Stimulated activated CD4-positive, alpha-beta T cell treated with anti-CD3 and anti-CD28 coated beads, Interleukin-4, amount 100 ng/mL, for 1 hour (primary cell): ENCODE data around the gene EGR2.

Source experiments
- DNase-seq: peaks from one replicate; pipeline ENCODE4 v3.0.0-alpha.2; 2020

Gene EGR2

GRCh38 chr10:62817766-62818425 lies 1.7 kb upstream of the EGR2 start:
- DNase-seq = peak; percentile 74

GRCh38 chr10:62817121-62817765 lies 1.1 kb upstream of the EGR2 start:
- DNase-seq = peak; percentile 67

GRCh38 chr10:62816076-62816330 lies 163 bp downstream of the EGR2 start:
- DNase-seq = no peak

- peak; percentile 48 for DNase-seq
These were observed 638 bp downstream of the EGR2 start for GRCh38 chr10:62815381-62816075.

GRCh38 chr10:62814756-62815380 lies 1.3 kb downstream of the EGR2 start:
- DNase-seq = no peak

GRCh38 chr10:62813981-62814380 lies 2.2 kb downstream of the EGR2 start:
- peak; percentile 6 for DNase-seq

GRCh38 chr10:62813453-62813852 lies 2.7 kb downstream of the EGR2 start:
- peak; percentile 9 for DNase-seq

GRCh38 chr10:62812672-62813439 lies 3.3 kb downstream of the EGR2 start:
- peak; percentile 6 for DNase-seq

- DNase-seq = peak; percentile 60
These were observed 4.8 kb downstream of the EGR2 start for GRCh38 chr10:62811159-62811875.

- no peak for DNase-seq
These were observed 5.8 kb downstream of the EGR2 start for GRCh38 chr10:62810156-62810902.

GRCh38 chr10:62806251-62806650 lies 9.9 kb downstream of the EGR2 start:
- DNase-seq = no peak

GRCh38 chr10:62805231-62806099 lies 10.7 kb downstream of the EGR2 start:
- peak; percentile 7 for DNase-seq

GRCh38 chr10:62804356-62805230 lies 11.6 kb downstream of the EGR2 start, which contains the start of gene ADO:
Gene ADO (plus strand): TSS chr10:62804720. CDS start chr10:62805060, 340 bp downstream.
- DNase-seq = peak; percentile 82

- no peak for DNase-seq
These were observed 12.3 kb downstream of the EGR2 start for GRCh38 chr10:62803724-62804355.

GRCh38 chr10:62801871-62802270 lies 14.3 kb downstream of the EGR2 start:
- no peak for DNase-seq

- no peak for DNase-seq
These were observed 19.3 kb downstream of the EGR2 start for GRCh38 chr10:62796896-62797295.

GRCh38 chr10:62795762-62796161 lies 20.4 kb downstream of the EGR2 start:
- no peak for DNase-seq

- no peak for DNase-seq
These were observed 21.1 kb downstream of the EGR2 start for GRCh38 chr10:62795100-62795499.

- no peak for DNase-seq
These were observed 21.9 kb downstream of the EGR2 start for GRCh38 chr10:62794306-62794705.
